Measurements from ENCODE around the gene FAF1.

FAF1 gene

DNA sequence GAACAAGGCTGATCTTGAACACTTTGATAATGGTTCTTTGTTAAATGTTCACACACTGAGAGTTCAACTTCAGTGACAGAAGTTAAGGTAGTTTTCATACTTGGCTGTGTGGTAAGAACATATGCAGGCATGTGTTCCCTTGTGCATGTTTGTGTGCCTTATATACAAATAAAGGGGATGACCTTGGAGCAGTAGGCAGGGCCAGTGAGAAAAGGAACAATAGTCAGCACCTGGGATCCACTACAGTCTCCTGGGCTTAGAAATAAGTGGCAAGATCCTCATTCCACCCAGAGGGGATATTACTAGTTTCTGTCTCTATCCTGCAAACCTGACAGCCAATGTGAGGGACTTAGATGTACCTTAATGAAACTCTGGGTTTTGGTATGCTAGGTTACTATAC lies 486.6 kb downstream of the FAF1 start:
- no peak for DNase-seq

DNA sequence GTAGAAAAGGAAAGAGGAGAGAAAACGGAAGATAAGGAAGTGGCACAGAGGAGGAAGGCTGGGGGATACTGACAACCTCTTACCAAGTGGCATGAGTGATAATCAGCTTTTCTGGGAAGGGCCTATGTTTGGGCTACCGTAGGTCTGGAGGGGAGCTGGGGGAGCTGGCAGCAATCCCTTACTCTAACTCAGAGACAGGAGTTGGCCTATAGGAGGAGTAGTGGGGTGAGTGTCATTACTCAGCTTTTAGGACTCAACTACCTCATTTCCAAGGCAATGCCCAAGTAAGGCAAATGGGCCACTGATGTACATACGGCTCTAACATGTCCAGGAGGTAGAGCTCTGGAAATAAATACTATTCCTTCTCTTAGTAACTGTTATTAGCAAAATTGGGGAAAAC lies 488.1 kb downstream of the FAF1 start:
- no peak for DNase-seq

DNA sequence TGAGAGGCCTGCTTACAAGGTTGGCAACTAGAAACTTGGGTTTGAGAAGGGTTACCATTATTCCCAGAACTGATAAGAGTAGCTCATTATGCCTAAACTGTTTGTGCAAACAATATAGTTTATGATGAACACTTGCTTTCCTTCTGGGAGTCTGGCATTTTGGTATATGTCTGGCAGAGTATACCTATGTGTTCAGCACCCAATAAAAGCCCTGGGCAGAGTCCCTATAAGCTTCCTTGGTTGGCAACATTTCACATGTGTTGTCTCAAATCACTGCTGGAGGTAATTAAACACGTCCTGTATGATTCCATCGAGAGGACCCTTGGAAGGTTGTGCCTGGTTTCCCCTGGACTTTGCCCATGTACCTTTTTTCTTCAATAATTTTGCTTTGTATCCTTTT lies 497.1 kb downstream of the FAF1 start:
- DNase-seq, result no peak

DNA sequence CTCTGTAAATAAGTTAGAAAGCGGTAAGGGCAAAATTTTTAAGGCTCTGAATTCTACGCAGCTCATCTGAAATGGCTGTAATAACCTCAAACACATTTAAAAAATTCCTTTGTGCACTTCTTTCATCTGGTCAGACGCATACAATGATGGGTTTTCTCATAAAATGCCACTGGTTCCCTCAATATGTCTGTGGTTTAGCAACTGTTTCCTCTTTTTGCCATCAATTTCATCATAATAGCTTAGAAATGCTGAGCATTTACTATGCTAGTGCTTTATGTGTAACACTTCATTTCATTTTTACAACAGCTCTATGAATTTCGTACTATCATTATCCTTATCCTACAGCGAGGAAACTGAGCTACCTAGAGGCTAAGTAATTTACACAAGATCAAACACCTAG lies 501.6 kb downstream of the FAF1 start:
- DNase-seq, result no peak

- DNase-seq, result no peak
Observed at GRCh38 chr1:50454911-50455310, 505.2 kb downstream of the FAF1 start.

DNA sequence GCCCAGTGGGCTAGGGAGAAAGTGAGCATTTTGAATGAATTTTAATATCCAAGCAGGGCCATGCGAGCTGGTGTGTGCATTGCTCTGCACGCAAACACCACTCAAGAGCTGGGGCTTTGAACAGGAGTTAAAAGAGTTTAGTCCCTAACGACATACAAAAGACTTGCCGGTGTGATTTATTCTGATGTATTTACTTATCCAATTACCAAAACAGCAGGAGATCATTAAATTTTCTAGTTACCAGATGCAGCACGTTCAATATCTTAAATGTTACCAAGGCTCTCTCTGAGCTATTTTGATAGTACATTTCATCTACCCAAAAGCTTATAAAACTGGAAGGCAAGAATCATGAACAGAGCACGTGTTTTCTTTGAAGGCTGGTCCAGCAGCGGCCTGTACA lies 506.8 kb downstream of the FAF1 start:
- no peak for DNase-seq

DNA sequence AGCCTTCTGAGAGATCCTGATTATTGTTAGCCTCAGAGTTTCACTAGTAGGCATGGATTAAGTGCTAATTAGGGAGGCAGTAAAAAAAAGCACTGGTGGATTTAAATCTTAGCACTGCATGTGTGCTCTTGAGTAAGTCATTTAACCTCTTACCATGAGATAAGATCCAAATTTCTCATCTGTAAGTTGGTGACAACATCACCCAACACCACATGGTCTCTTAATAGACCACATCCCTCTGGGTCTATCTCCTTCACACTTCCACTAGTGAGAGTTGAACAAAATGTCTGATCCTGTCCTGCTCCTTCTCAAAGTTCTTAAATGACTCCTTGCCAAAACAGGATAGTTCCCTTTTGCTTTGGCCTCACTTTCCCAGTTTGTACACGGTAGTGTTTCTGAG lies 507.4 kb downstream of the FAF1 start:
- DNase-seq, result no peak

DNA sequence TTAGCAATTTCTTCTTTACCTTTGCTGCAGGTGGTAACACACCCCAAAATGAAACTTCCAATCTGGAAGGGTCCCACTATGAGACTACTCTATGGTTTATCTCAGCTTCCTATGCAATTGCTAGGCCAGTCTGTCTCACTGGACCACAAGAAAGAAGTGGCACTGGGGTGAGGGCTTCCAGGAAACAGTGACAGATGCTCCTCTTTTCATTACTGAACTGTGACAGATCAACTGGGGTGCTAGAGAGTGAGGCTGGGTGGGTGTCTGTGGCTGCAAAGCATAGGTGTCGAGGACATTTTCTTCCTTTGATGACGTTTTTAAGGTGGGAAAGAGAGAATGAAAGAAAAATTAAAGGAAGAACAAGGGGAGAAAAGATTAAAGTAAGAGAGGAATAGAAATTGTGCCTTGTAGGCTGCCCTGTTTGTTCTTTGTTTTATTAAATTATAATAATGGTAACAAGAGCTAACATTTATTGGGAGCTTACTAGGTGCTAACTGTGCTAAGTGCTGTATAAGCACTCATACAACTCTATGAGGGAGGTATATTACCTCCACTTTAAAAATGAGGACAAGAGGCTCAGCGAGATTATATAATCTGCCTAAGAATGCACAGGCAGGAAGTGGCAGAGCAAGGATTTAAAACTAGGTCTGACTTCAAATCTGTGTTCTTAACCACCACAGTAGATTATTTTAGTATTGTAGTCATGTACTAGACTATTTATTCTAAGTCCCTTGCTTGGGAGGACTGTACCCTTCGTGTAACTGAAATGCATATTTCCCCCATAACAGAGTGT lies 509.0 kb downstream of the FAF1 start:
- DNase-seq, result no peak

DNA sequence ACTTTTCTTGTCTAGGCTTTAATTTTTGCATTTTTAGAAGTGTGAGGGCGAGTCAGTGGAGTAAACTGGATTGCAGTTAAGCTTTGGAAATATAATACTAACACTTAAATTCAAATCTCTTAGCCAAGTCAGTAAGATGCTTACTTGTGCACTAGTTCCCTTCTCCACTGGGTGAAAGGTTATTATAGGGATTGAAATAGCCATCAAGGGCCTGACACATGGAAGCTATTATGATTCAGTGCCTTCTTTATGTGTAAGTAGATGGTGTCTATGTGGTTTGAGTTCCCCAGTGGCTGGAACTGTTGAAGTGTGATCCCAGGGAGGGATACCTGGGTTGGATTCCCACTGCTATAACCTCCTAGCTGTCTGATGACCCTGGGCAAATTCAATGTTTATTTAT lies 512.1 kb downstream of the FAF1 start:
- DNase-seq, result no peak

GRCh38 chr1:50441183-50441582 lies 518.9 kb downstream of the FAF1 start:
- no peak for DNase-seq

- DNase-seq, result no peak
Observed at GRCh38 chr1:50438945-50439344, 521.1 kb downstream of the FAF1 start.

DNA sequence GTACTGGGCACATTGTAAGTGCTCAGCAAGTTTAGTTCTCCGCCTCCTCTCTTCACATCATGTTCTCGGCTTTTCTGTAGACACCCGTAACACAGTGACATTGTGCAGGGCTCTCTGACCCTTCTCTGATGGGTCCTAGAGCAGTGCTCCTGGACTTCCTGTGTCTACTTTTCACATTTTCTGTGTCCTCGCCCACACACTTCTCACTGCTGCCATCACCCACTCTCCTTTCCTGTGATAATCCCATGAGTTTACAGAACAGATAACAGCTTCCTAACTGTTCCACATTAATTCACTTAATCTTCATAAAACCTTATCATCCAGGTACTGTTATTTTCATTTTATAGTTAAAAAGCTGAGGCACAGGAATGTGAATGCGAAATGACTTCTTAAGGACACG lies 523.6 kb downstream of the FAF1 start:
- DNase-seq, result no peak

- DNase-seq, result no peak
Observed at GRCh38 chr1:50430010-50430405, 530.1 kb downstream of the FAF1 start.

DNA sequence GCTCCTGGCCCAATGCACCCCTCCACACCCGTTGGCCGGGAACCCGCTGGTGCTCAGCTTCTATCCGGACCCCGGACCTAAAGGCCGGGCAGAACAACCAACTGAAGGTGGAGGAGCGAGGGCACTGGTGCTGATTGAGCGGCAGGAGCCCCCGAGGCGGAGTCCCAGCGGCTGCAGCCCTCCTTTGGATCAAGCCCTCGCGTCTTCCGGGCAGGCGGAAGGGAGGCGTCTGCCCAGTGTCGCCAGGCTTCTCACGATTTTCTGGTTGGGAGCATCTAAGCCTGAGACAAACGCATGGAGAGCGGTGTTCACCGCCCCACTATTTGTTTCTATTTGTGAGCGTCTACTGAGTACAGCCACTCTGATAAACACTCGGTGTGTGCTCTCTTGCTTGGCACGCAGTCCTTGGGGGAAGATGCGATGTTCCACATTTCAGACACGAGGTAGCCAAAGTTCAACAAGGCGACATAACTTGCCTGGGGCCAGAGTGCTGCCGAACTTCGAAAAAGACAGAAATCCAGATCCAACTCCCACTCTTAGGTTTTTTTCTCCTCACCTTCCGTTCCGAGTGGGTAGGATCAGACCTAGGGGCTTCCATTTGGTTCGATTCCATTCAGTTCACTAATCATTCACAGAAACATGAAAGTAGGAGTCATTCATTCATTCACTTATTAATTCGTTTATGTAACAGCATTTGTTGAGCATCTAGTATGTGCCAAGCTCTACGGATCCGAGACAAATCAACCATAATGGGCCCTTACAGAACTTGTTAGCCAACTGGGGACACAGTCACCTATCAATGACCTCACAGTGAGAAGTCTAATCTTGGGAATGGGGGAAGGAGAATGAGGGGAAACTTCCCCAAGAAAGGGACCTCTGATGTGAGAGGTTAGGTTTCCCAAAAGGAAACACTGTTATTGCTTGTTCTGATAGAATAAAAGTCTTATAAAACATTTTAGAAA lies 532.0 kb downstream of the FAF1 start:
- DNase-seq, result no peak

DNA sequence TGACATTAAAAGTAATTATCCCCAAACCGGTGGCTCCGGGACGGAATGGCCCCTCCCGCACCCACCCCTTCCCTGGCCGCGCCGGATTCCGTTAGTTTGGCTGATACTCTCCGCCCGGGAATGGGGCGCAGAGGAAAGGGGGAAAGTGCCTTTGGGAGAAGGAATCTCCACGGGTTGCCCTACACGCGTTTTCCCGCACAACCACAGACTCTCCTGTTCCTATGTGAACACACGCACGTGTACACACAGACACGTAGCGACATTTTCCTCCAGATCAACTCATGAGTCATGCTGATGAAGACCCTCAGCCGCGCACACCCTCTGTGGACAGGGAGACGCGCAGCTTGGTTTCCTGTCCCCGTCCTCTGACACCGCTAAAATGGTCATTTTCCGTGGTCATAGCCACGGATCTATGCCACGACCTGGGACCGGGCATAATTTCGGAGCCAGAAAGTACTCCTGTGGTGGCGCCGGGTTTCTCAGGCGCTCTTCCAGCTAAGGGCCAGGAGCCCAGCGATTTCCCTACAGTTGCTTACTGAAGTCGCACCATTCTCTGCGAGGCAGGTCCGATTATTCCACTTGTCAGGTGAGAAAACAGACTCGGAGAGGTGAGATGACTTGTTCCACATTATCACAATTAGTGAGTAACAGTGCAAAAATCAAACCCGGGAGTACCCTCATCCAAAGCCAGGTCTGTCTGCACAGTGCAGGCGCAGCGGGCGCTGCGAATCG lies 532.8 kb downstream of the FAF1 start:
- DNase-seq, result no peak

DNA sequence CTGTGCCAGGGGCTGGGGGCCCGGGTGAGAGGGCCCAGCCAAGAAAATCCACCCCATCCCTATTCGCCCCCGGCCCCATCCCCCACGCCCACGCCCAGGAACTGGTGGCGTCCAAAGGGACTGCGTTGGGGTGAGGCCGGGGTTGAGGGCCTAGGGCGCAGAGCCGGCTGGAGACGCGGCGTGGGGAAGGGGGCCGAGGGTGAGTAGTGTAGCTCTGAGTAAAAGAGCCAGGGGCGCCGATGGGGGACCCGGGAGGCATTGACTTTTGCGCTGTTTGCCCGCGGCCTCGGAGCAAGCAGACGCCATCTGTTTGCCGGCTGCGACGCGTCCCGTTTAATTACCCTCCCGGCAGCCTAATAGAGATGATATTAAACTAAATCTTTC lies 533.4 kb downstream of the FAF1 start:
- no peak for DNase-seq

- DNase-seq, result no peak
Observed at GRCh38 chr1:50426108-50426700, 533.9 kb downstream of the FAF1 start.

DNA sequence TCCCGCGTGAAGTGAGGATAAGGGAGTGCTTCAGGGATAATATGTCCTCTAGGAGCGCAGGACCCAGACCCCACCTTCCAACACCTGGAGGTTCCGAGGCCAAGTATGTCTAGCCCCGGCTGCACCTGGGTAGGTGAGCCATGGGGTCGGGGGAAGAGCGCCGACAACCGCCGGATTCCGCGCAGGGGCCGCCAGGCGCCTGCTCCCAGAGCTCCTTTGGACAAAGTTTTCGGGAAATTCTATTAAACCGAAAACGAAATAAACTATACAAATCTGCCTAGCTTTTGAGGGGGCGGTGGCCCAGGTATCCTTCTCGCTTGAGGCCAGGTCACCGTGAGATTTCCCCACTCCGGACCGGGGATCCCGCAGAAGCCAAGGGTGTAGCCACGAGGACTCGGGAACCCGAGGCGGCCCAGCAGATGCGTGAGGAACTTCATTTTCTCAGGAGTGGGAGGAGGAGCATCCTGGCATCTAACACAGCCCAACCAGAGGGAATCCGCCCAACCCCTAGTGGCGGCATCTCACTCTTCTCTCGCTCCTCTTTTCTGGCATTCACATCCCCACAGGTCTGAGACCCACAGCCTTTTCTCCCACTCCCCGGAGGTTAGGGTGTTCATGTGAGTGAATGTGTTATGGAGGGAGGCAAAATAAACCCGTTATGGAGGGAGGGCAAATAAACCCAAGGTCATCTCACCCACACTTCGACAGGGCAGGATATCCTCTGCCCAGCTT lies 534.5 kb downstream of the FAF1 start:
- DNase-seq, result no peak

DNA sequence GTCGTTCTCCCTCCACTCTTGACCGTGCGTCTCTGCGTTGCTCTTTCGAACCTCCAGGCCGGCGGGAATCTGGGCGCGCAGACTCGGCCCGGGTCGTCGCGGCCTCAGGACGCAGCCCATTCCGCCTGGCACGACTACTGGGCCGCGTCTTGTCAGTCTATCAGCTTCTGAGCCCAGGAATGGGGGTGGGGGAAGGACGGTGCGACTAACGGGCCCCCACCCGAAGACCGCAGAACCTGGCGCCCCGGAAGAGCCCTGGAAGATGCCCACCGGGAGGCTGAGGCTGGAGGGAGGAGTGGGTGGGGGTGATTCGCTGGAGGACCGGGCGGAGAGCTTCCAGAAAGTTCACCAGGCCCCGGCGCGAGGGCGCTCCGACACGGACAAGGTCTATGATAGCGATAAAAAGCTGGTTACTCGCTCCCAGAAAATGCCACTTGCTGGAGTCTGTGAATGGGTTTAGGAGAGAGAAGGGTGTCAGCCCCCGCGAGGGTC lies 535.1 kb downstream of the FAF1 start:
- DNase-seq, result no peak

DNA sequence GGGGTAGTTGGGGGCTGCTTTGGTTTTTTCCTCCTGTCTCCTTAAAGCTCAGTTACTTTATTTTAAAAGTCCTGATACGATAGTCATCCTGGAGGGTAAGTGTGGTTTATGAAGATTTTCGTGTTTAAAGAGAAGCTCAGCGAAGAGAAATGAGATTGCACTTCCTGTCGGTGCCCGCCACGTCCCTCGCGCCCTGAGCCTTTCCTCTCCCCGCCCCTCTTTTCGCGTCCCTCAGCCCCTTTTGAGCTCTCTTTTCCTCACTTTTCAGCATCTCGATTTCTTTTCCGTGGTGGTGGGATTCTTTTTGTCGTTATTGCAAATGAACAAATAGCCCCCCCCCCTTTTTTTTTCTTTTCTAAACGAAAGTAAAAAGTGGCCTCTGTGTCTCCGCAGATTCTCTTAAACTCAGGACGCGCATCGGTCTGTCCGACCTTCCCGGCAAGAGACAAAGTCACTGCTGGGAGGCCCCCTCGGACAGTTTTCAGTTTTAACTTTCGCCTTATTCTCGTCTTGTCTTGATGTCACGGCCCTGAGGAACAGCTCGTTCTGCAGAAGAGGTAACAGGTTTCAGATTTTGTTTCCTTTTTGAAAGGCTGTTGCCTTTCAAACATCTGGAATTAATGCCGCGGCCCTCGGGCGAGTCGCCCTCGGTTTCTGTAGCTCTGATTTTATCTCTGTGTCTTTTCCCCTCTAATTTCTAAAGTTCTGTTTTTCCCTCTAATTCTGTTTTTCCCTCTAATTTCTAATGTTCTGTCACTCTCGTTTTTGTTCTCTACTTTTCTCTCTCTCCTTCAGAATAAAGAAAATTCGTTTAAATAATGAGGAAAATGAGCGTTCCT lies 535.8 kb downstream of the FAF1 start:
- no peak for DNase-seq

DNA sequence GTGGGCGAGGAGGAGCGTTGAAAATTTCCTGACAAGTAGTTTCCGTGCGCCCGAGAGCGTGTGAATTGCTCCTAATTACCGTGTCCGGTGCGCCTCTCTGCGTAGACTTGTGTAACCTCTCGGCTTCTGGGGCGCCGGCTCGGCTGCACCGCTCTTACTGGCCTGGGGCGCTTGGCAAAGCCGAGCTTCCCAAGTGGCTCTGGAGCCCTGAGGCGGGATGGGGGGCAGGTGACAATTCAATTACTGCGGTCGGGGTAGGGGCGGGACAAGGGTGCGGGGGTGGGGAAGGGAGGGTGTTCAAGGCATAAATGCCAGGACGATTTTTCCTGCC lies 536.4 kb downstream of the FAF1 start:
- DNase-seq, result no peak

Measured in activated CD4-positive, alpha-beta T cell treated with anti-CD3 and anti-CD28 coated beads for 4 hours (primary cell).